ENCODE data around the gene COPS6. TPM values are rescaled to one million over a fixed set of nuclear protein-coding genes. Genes with fewer than 3 reads are reported as not detected.

COPS6 gene
- total RNA-seq, 1 donor, result 83.7 TPM

GRCh38 chr7:100100420-100101015 lies 11.7 kb downstream of the COPS6 start:
- TF ChIP-seq CTCF (IDR thresholded peaks at IDR 0.05; ENCODE audit: insufficient read depth, low read length), result no peak
- peak; percentile 97 for DNase-seq (ENCODE audit: low read depth)
- H3K4me3 ChIP-seq (ENCODE audit: low read depth, low read length), result peak overlapping the region; percentile 73

- peak; percentile 98 for DNase-seq (ENCODE audit: low read depth)
- peak within 1 kb of the TSS; percentile 73 for H3K4me3 ChIP-seq (ENCODE audit: low read depth, low read length)
- TF ChIP-seq CTCF (IDR thresholded peaks at IDR 0.05; ENCODE audit: insufficient read depth, low read length), result no peak
These were observed 12.5 kb downstream of the COPS6 start, which contains the start of the genes AP4M1 and MCM7 for GRCh38 chr7:100101016-100101862. Gene AP4M1 (plus strand): TSS chr7:100101643. CDS start chr7:100101715, 72 bp downstream. Gene MCM7 (minus strand): TSS chr7:100101397. CDS start chr7:100101294, 103 bp downstream.

GRCh38 chr7:100102950-100103840 lies 14.4 kb downstream of the COPS6 start:
- DNase-seq (ENCODE audit: low read depth), result peak; percentile 58
- no peak for TF ChIP-seq CTCF (IDR thresholded peaks at IDR 0.05; ENCODE audit: insufficient read depth, low read length)
- peak overlapping the region; percentile 72 for H3K4me3 ChIP-seq (ENCODE audit: low read depth, low read length)

- no peak for DNase-seq (ENCODE audit: low read depth)
These were observed 16.8 kb downstream of the COPS6 start for GRCh38 chr7:100105534-100105933.

GRCh38 chr7:100106633-100107032 lies 17.9 kb downstream of the COPS6 start:
- no peak overlapping the region for H3K4me3 ChIP-seq (ENCODE audit: low read depth, low read length)
- DNase-seq (ENCODE audit: low read depth), result no peak
- TF ChIP-seq CTCF (IDR thresholded peaks at IDR 0.05; ENCODE audit: insufficient read depth, low read length), result no peak

More at GRCh38 chr7:100105534-100105933, 16.8 kb downstream of the COPS6 start:
- no peak overlapping the region for H3K4me3 ChIP-seq (ENCODE audit: low read depth, low read length)
- TF ChIP-seq CTCF (IDR thresholded peaks at IDR 0.05; ENCODE audit: insufficient read depth, low read length), result no peak

- no peak overlapping the region for H3K4me3 ChIP-seq (ENCODE audit: low read depth, low read length)
- no peak for DNase-seq (ENCODE audit: low read depth)
- no peak for TF ChIP-seq CTCF (IDR thresholded peaks at IDR 0.05; ENCODE audit: insufficient read depth, low read length)
These were observed 18.5 kb downstream of the COPS6 start for GRCh38 chr7:100107125-100107737.

Data from fibroblast of the aortic adventitia (primary cell).